Natural killer cell (primary cell): ENCODE results near the gene CD248. TPM values are rescaled to one million over a fixed set of nuclear protein-coding genes. Genes with fewer than 3 reads are reported as not detected.

Experiments used
- ATAC-seq, 3 donors: fragments of 150-1000 bp in 2 of 3; fragments of 200-7000 bp in 1 of 3; cut with Tn5 transposase; 1 replicate in 1 of 3; 2 replicates in 2 of 3; pipeline ENCODE4 v1.10.0; 2021; ENCODE audit warnings: mild to moderate bottlenecking in 2 of 3, moderate library complexity in 2 of 3
- DNase-seq, 2 donors: peaks; one replicate each; pipeline versions ENCODE4 v3.0.0 to v3.0.0-alpha.2; 2013 to 2021; ENCODE audit warnings: mixed read lengths in 1 of 2
- H3K27ac ChIP-seq: one replicate; pipeline ENCODE4 v1.5.1; 2013; ENCODE audit warnings: mild to moderate bottlenecking, low read length
- H3K27me3 ChIP-seq: one replicate; pipeline ENCODE4 v1.6.1; 2013; ENCODE audit warnings: low read length; ENCODE audit not compliant: control insufficient read depth, insufficient read depth
- H3K36me3 ChIP-seq: one replicate; pipeline ENCODE4 v1.6.1; 2013; ENCODE audit warnings: low read length; ENCODE audit not compliant: control insufficient read depth, insufficient read depth
- H3K4me1 ChIP-seq: one replicate; pipeline ENCODE4 v1.6.1; 2013; ENCODE audit warnings: low read length; ENCODE audit not compliant: control insufficient read depth, insufficient read depth
- H3K4me3 ChIP-seq: one replicate; pipeline ENCODE4 v1.5.1; 2013; ENCODE audit warnings: low read length
- H3K9me3 ChIP-seq: one replicate; pipeline ENCODE4 v1.6.1; 2013; ENCODE audit warnings: low read length; ENCODE audit not compliant: control insufficient read depth, insufficient read depth
- H3K27ac Mint-ChIP-seq, 2 donors: one replicate each; pipeline ENCODE4 v1.8.0; 2022; ENCODE audit warnings: mild to moderate bottlenecking in 2 of 2, mixed read lengths in 2 of 2, moderate library complexity in 1 of 2
- H3K27me3 Mint-ChIP-seq, 2 donors: one replicate each; pipeline ENCODE4 v1.8.0; 2022; ENCODE audit warnings: low read depth in 2 of 2, mixed read lengths in 2 of 2
- H3K36me3 Mint-ChIP-seq: one replicate; pipeline ENCODE4 v1.8.0; 2022; ENCODE audit warnings: mixed read lengths
- H3K4me1 Mint-ChIP-seq, 2 donors: one replicate each; pipeline ENCODE4 v1.8.0; 2022; ENCODE audit warnings: mixed read lengths in 2 of 2
- H3K4me3 Mint-ChIP-seq: one replicate; pipeline ENCODE4 v1.8.0; 2022; ENCODE audit warnings: mild to moderate bottlenecking, moderate library complexity, mixed read lengths
- H3K9me3 Mint-ChIP-seq, 2 donors: one replicate each; pipeline ENCODE4 v1.8.0; 2022; ENCODE audit warnings: mixed read lengths in 2 of 2
- WGBS: methylation state at CpG from one replicate; pipeline ENCODE4 v1.1.7; 2013; ENCODE audit warnings: missing lambda C conversion rate; ENCODE audit not compliant: insufficient coverage; 5-methylcytosine and 5-hydroxymethylcytosine counted together
- intact Hi-C: fragments of 100-400 bp; cut with micrococcal nuclease; formaldehyde crosslinking; loops from one replicate; pipeline ENCODE4 v1.14.2; 2022
- total RNA-seq, 4 donors: library from RNA; stranded (reverse); fragments of 120-200 nt in 1 of 4; gene quantifications; one replicate each; pipeline versions ENCODE4 v1.2.3 to v1.2.4, GENCODE V29; 2013 to 2022
- TF ChIP-seq, protein P1 (sequence below): fragments of 200-600 bp; IDR thresholded peaks from one replicate; pipeline ENCODE4 v1.8.0; 2022; ENCODE audit warnings: antibody characterized with exemption

CD248 gene
- total RNA-seq, 3 donors from 2014 or later (not counting 1 experiment from before 2014, with no cell fraction given), result 0.23 to 0.40 (median 0.32) TPM

GRCh38 chr11:66267039-66267378, 49.8 kb downstream of the CD248 start:
- Histone ChIP-seq H3K4me3 (peak overlapping the region; percentile 89), H3K9me3 (no peaks in the 10 kb centered on the region), H3K4me1 (peaks cover 50% of the 10 kb centered on the region), H3K27ac (peak overlapping the region; percentile 41), H3K27me3 (no peaks in the 10 kb centered on the region), H3K36me3 (peaks cover 22% of the 10 kb centered on the region)
- Mint-ChIP-seq H3K27me3 (no peaks in the 10 kb centered on the region), H3K27ac (peak overlapping the region; percentile 95 to 98), H3K4me1 (peaks cover 38 to 44% of the 10 kb centered on the region in 2 donors), H3K9me3 (no peaks in the 10 kb centered on the region), H3K4me3 (peak overlapping the region; percentile 97), H3K36me3 (no peaks in the 10 kb centered on the region)
- ATAC-seq (no peak), DNase-seq (no peak)
- TF ChIP-seq, protein P1, sequence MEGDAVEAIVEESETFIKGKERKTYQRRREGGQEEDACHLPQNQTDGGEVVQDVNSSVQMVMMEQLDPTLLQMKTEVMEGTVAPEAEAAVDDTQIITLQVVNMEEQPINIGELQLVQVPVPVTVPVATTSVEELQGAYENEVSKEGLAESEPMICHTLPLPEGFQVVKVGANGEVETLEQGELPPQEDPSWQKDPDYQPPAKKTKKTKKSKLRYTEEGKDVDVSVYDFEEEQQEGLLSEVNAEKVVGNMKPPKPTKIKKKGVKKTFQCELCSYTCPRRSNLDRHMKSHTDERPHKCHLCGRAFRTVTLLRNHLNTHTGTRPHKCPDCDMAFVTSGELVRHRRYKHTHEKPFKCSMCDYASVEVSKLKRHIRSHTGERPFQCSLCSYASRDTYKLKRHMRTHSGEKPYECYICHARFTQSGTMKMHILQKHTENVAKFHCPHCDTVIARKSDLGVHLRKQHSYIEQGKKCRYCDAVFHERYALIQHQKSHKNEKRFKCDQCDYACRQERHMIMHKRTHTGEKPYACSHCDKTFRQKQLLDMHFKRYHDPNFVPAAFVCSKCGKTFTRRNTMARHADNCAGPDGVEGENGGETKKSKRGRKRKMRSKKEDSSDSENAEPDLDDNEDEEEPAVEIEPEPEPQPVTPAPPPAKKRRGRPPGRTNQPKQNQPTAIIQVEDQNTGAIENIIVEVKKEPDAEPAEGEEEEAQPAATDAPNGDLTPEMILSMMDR, result no peak
- intact Hi-C loops, result no loop called here
- WGBS, result 45% methylated on average over 12 of the region's 13 CpGs

- Mint-ChIP-seq H3K9me3 (no peaks in the 10 kb centered on the region), H3K4me3 (peak overlapping the region; percentile 97), H3K36me3 (no peaks in the 10 kb centered on the region), H3K27me3 (no peaks in the 10 kb centered on the region), H3K27ac (peak overlapping the region in 1 of 2 donors; percentile 98), H3K4me1 (peaks cover 33 to 39% of the 10 kb centered on the region in 2 donors)
- Histone ChIP-seq H3K4me3 (no peak overlapping the region), H3K27me3 (no peaks in the 10 kb centered on the region), H3K27ac (no peak overlapping the region), H3K36me3 (peaks cover 23% of the 10 kb centered on the region), H3K9me3 (no peaks in the 10 kb centered on the region), H3K4me1 (peaks cover 45% of the 10 kb centered on the region)
- DNase-seq (no peak), ATAC-seq (no peak)
- TF ChIP-seq, protein P1, result no peak
- 95% methylated on average over 20 of the region's 20 CpGs for WGBS
- intact Hi-C loops, result no loop called here
These were observed 50.3 kb downstream of the CD248 start for GRCh38 chr11:66266378-66267038.

DNA sequence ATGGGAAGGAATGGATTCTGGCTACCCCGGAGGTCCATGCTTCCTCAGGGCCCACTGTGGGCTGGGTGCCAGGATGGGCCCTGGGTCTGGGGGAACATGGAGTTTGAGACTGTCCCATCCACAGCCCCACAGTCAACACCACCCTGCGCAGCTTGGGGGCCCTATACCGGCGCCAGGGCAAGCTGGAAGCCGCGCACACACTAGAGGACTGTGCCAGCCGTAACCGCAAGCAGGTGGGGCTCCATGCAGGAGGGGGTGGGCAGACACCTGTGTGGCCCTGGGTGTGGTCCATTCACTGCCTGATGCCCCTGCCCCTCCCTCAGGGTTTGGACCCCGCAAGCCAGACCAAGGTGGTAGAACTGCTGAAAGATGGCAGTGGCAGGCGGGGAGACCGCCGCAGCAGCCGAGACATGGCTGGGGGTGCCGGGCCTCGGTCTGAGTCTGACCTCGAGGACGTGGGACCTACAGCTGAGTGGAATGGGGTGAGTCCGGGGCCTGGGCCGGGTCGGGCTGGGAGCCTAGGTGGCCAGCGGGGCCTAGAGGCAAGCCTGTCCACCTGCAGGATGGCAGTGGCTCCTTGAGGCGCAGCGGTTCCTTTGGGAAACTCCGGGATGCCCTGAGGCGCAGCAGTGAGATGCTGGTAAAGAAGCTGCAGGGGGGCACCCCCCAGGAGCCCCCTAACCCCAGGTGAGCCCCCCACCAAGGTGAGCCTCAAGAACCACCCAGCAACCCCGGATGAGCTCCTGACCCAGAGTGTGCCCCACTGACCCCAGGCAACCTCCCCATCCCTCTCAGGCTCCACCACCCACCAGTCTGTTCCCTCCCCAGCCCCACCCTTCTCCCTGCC, 51.1 kb downstream of the CD248 start:
- DNase-seq (no peak), ATAC-seq (no peak)
- WGBS, result 97% methylated on average over 26 of the region's 26 CpGs
- Histone ChIP-seq H3K27me3 (no peaks in the 10 kb centered on the region), H3K4me1 (peaks cover 37% of the 10 kb centered on the region), H3K9me3 (no peaks in the 10 kb centered on the region), H3K4me3 (no peak overlapping the region), H3K27ac (no peak overlapping the region), H3K36me3 (peaks cover 29% of the 10 kb centered on the region)
- TF ChIP-seq, protein P1, result no peak
- no peak overlapping the region for H3K27ac Mint-ChIP-seq
- H3K4me1 Mint-ChIP-seq, result peaks cover 29 to 35% of the 10 kb centered on the region in 2 donors
- intact Hi-C loops, result no loop called here
- H3K27me3 Mint-ChIP-seq, result no peaks in the 10 kb centered on the region
- no peak overlapping the region for H3K4me3 Mint-ChIP-seq
- no peaks in the 10 kb centered on the region for H3K36me3 Mint-ChIP-seq
- H3K9me3 Mint-ChIP-seq, result no peaks in the 10 kb centered on the region
